ENCODE data around the gene AACS. TPM values are rescaled to one million over a fixed set of nuclear protein-coding genes. Genes with fewer than 3 reads are reported as not detected.

Gene AACS
- total RNA-seq, 1 donor from 2014 or later: 34.6 TPM

DNA sequence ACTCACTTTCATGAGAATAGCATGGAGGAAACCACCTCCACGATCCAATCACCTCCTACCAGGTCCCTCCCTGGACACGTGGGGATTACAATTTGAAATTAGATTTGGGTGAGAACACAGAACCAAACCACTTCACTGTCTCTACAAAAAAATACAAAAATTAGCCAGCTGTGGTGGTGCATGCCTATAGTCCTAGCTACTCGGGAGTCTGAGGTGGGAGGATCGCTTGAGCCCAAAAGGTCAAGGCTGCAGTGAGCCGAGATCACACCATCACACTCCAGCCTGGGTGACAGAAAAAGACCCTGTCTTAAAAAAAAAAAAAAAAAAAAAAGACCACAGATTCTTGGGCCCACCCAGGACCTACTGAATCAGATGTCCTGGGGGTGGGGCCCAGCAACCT lies 43.5 kb upstream of the AACS start:
- H3K4me3 Mint-ChIP-seq: no peak overlapping the region
- peaks cover 16% of the 10 kb centered on the region for H3K36me3 Mint-ChIP-seq
- H3K4me1 Mint-ChIP-seq: no peaks in the 10 kb centered on the region
- no peaks in the 10 kb centered on the region for H3K9me3 Mint-ChIP-seq
- DNase-seq (ENCODE audit: low spot score in 2 of 2, unreplicated experiment in 2 of 2): no peak
- H3K27me3 Mint-ChIP-seq (ENCODE audit: low read depth): no peaks in the 10 kb centered on the region
- TF ChIP-seq, protein P1, sequence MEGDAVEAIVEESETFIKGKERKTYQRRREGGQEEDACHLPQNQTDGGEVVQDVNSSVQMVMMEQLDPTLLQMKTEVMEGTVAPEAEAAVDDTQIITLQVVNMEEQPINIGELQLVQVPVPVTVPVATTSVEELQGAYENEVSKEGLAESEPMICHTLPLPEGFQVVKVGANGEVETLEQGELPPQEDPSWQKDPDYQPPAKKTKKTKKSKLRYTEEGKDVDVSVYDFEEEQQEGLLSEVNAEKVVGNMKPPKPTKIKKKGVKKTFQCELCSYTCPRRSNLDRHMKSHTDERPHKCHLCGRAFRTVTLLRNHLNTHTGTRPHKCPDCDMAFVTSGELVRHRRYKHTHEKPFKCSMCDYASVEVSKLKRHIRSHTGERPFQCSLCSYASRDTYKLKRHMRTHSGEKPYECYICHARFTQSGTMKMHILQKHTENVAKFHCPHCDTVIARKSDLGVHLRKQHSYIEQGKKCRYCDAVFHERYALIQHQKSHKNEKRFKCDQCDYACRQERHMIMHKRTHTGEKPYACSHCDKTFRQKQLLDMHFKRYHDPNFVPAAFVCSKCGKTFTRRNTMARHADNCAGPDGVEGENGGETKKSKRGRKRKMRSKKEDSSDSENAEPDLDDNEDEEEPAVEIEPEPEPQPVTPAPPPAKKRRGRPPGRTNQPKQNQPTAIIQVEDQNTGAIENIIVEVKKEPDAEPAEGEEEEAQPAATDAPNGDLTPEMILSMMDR (IDR thresholded peaks at IDR 0.05; ENCODE audit: unreplicated experiment): no peak
- no peak overlapping the region for H3K27ac Mint-ChIP-seq

DNA sequence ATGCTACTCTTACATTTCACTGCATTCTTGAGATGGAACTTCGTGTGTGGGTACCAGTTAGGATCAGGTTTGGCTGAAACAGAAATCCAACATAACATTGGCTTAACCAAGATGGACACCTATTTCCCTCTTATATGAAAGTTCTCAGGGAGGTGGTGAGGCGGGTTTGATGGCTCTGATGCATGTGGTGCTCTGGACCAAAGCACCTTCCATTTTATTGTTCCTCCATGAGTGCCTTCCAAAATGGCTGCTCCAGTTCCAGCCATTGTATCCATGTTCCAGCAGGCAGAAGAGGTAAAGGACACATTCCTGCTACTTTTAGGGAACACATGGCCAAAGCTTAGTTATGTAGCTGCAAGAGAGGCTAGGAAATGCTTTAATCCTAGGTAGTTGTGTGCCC lies 42.2 kb upstream of the AACS start:
- no peak for DNase-seq (ENCODE audit: low spot score in 2 of 2, unreplicated experiment in 2 of 2)
- H3K9me3 Mint-ChIP-seq: no peaks in the 10 kb centered on the region
- no peak overlapping the region for H3K27ac Mint-ChIP-seq
- no peaks in the 10 kb centered on the region for H3K27me3 Mint-ChIP-seq (ENCODE audit: low read depth)
- no peaks in the 10 kb centered on the region for H3K4me1 Mint-ChIP-seq
- peaks cover 16% of the 10 kb centered on the region for H3K36me3 Mint-ChIP-seq
- TF ChIP-seq, protein P1 (IDR thresholded peaks at IDR 0.05; ENCODE audit: unreplicated experiment): no peak
- no peak overlapping the region for H3K4me3 Mint-ChIP-seq

DNA sequence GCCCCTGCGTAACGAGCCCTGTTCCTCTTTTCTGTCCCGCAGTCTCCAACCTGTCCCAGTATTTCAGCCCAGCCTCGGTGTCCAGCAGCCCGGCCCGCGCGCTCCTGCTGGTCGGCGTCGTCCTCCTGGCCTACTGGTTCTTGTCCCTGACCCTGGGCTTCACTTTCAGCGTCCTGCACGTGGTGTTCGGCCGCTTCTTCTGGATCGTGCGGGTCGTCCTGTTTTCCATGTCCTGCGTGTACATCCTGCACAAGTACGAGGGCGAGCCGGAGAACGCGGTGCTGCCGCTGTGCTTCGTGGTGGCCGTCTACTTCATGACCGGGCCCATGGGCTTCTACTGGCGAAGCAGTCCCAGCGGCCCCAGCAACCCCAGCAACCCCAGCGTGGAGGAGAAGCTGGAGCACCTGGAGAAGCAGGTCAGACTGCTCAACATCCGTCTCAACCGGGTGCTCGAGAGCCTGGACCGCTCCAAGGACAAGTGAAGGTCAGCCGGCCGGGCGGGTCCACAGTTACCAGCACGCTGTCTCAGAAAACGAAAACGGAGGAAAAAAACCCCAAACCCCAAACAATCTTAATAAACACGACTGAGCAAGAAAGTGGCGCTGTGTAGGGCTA lies 40.2 kb upstream of the AACS start:
- H3K27me3 Mint-ChIP-seq (ENCODE audit: low read depth): no peaks in the 10 kb centered on the region
- H3K4me1 Mint-ChIP-seq: no peaks in the 10 kb centered on the region
- no peak overlapping the region for H3K4me3 Mint-ChIP-seq
- H3K9me3 Mint-ChIP-seq: no peaks in the 10 kb centered on the region
- no peak for DNase-seq (ENCODE audit: low spot score in 2 of 2, unreplicated experiment in 2 of 2)
- H3K27ac Mint-ChIP-seq: no peak overlapping the region
- TF ChIP-seq, protein P1 (IDR thresholded peaks at IDR 0.05; ENCODE audit: unreplicated experiment): no peak
- peaks cover 10% of the 10 kb centered on the region for H3K36me3 Mint-ChIP-seq

DNA sequence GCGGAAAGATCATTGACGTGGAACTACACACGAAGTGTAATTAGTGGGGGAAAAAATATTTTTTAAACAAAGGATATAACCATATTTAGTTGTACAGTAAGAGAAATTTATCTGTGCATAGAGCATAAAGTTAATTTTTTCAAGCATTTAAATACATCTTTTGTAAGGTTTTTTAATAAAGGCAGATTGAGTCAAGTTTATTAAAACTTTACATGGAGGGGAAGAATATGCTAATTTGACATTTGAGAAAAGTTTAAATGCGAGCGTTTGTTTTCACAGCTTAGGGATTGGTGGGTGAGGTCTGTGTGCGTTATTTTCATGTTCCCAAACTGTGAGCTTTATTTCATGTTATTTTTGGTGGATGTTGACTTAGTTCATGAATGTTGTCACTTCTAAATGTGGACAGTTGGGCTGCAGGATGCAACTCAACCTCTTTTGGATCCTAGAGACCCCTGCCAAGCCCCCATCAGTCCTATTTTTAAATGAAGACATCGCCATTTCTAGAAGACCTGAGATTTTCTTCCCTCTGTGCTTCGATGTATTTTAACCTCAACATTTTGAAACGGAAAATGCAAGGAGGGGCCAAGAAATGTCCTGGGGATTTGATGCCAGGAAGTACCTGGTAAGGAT lies 39.5 kb upstream of the AACS start:
- Mint-ChIP-seq H3K4me1 (no peaks in the 10 kb centered on the region), H3K27ac (no peak overlapping the region), H3K36me3 (peaks cover 10% of the 10 kb centered on the region), H3K27me3 (ENCODE audit: low read depth) (no peaks in the 10 kb centered on the region), H3K9me3 (no peaks in the 10 kb centered on the region), H3K4me3 (no peak overlapping the region)
- DNase-seq (ENCODE audit: low spot score in 2 of 2, unreplicated experiment in 2 of 2): no peak
- TF ChIP-seq, protein P1 (IDR thresholded peaks at IDR 0.05; ENCODE audit: unreplicated experiment): no peak

DNA sequence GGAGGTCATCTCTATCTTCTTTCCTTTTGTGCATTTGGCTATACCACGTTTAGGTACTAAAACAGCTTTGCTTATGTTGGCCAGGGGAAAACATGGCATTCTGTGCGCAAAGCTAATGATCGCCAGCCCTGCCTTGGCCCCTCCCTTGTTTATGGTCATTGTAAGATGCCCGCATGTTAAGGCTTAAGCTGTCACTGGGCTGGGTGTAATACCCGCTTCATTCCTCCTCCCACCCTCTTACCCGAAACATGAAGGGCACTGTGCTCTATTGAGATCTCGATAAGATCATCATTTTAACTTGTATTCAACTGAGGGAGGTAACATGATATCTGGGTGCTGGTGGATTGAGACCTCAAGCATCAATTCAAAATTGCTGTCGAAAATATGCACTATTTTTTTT lies 37.1 kb upstream of the AACS start:
- H3K9me3 Mint-ChIP-seq: no peaks in the 10 kb centered on the region
- H3K4me3 Mint-ChIP-seq: no peak overlapping the region
- TF ChIP-seq, protein P1 (IDR thresholded peaks at IDR 0.05; ENCODE audit: unreplicated experiment): no peak
- H3K27me3 Mint-ChIP-seq (ENCODE audit: low read depth): no peaks in the 10 kb centered on the region
- H3K36me3 Mint-ChIP-seq: peaks cover 4% of the 10 kb centered on the region
- no peaks in the 10 kb centered on the region for H3K4me1 Mint-ChIP-seq
- H3K27ac Mint-ChIP-seq: no peak overlapping the region
- no peak for DNase-seq (ENCODE audit: low spot score in 2 of 2, unreplicated experiment in 2 of 2)

All from mesothelial cell of epicardium (in vitro differentiated cells).